Bronchial epithelial cell (primary cell): ENCODE results near the gene CDH26. TPM values are rescaled to one million over a fixed set of nuclear protein-coding genes. Genes with fewer than 3 reads are reported as not detected.
A peak's percentile ranks its signal among the peaks of the same experiment; 100 is the strongest.

ENCODE experiments used
- DNase-seq: peaks from one replicate; pipeline ENCODE4 v3.0.0-alpha.2; 2010; ENCODE audit warnings: low read depth
- FAIRE-seq: peaks from 2 replicates; lab custom pipeline; 2011; peaks lifted over from hg19 to GRCh38; lab: Jason Lieb, UNC
- H3K27me3 ChIP-seq: 2 replicates; pipeline ENCODE4 v1.5.1; 2011; ENCODE audit warnings: low read length; ENCODE audit not compliant: control insufficient read depth, insufficient read depth
- H3K36me3 ChIP-seq: 2 replicates; pipeline ENCODE4 v1.5.1; 2011; ENCODE audit warnings: low read length; ENCODE audit not compliant: control insufficient read depth, insufficient read depth
- H3K4me3 ChIP-seq: 2 replicates; pipeline ENCODE4 v1.5.1; 2011; ENCODE audit warnings: mild to moderate bottlenecking, low read depth, low read length, control low read depth
- CTCF ChIP-seq: IDR thresholded peaks from 2 replicates; pipeline ENCODE4 v1.5.1; 2011; ENCODE audit warnings: mild to moderate bottlenecking, moderate library complexity, low read length, control low read depth, inconsistent platforms; ENCODE audit not compliant: insufficient read depth, severe bottlenecking
- total RNA-seq: library from RNA; depleted of rRNA; stranded (reverse); fragments of >200 nt; gene quantifications from 2 replicates; pipeline ENCODE4 v1.2.1, GENCODE V29; 2014

Gene CDH26
- total RNA-seq, 1 donor from 2014 or later, result 2.4 TPM

DNA sequence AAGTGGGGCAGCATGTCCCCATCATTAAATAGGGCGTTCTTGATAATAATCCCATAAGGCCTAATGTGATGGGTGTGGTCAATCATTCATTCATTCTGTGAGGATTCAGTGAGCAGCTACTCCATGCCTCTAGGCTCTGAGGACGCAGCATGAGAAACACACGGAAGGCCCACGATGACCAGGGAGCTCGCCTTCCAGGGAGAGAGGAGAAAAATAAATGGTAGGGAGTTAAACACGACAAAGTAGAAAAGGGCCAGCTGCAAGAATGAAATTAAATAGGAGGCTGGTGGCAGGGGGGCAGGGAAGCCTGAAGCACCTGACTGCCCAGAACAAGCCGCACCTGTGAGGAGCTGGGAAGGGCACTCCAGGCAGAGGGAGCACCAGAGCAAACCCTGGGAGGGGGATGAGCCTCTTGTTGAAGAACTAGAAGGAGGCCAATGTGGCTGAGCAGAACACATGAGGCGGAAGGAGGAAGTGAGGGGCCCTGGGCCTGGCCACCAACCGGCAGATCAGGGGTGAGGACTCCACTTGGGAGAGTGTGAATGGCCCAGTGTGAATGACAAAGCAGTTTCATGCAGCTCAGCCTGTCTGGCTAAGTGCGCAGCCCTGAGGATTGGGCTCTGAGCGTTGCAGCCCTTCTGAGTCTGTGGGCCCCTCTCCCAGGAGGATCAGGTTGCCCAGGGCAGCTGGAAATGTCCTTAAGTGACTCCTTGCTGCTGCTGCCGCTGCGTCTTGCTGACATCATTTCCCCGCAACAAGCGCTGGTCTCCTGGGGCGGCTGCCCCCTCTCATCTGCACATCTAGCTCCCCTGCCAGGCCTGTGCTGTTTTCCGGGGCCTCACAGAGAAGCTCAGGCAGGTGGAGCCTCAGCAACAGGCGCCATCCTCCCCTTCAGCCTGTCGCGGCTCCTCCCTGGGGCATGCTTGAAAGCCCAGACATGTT lies 99.9 kb downstream of the CDH26 start:
- Histone ChIP-seq H3K27me3 (no peaks in the 10 kb centered on the region), H3K36me3 (no peaks in the 10 kb centered on the region), H3K4me3 (no peak overlapping the region)
- peak; percentile 7 for DNase-seq
- FAIRE-seq, result no peak
- TF ChIP-seq CTCF, result no peak

DNA sequence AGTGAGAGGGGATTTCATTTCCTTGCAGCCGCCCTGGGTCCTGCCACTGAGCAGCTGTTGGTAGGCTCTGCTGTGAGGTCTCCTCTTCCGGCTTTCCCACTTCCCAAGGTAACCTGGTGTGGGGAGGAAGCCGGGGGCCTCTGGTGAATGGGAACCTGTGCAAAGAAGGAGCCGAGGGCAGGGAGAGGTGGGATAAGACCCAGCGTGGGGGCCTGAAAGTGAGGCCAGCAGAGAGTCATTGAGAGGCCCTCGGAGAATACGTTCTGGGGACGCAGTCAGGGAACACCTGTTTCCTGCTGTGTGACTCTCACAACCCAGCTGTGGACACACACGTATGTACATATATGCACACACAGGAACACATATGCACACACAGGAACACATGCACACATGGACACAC lies 100.7 kb downstream of the CDH26 start:
- TF ChIP-seq CTCF, result no peak
- FAIRE-seq, result no peak
- no peak overlapping the region for H3K4me3 ChIP-seq
- no peaks in the 10 kb centered on the region for H3K27me3 ChIP-seq
- no peak for DNase-seq
- no peaks in the 10 kb centered on the region for H3K36me3 ChIP-seq

GRCh38 chr20:60060006-60060557 lies 101.9 kb downstream of the CDH26 start:
- no peak for TF ChIP-seq CTCF
- Histone ChIP-seq H3K27me3 (no peaks in the 10 kb centered on the region), H3K4me3 (no peak overlapping the region), H3K36me3 (no peaks in the 10 kb centered on the region)
- no peak for DNase-seq
- FAIRE-seq, result no peak

DNA sequence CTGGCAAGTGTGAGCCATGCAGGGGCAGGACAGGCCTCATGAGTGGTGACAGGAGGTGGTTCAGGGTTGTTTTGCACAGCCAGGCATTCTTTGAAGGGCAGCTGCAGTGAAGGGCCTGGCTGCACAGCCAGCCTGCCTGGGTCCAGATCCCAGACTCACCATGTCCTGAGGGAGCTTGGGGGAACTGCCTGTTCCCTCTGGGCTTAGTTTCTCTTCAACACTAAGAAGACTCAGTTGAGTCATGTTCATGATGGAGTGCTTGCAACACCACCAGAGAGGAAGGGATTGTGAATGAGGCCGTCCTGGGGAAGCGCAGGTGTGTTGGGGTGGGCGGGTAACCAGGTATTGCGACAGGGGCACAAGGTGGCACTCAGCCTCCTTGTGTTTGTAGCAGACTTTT lies 102.4 kb downstream of the CDH26 start:
- Histone ChIP-seq H3K4me3 (no peak overlapping the region), H3K36me3 (no peaks in the 10 kb centered on the region), H3K27me3 (no peaks in the 10 kb centered on the region)
- DNase-seq (peak; percentile 86), FAIRE-seq (no peak)
- no peak for TF ChIP-seq CTCF

DNA sequence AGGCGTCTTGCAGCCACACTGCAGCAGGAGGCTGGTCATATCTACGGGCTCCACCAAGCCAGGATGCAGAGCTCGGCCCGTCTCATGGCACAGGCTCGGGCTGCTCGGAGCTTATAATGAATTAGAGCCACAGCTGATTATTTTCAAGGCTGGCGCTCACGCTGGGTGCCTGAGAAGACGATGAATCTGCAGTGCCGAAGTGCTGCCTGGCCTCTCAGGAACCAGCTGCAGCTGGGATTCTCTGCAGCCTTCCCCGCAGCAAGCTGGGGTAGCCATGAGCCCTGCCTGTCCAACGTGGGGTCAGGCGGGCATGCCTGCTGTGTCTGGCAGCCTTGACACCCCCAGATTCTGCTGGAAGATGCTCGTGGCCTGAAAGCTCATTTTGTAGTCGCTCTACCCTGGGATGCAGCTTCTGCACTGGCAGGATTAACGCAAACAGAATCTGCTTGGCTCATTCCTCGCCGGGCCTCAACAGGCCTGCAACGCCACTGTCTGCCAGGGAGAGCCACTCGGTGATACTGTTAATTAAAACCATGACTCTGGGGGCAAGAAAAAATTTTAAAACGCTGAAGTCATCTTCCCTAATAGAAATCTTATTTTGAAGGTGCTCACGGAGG lies 104.3 kb downstream of the CDH26 start:
- H3K4me3 ChIP-seq, result no peak overlapping the region
- no peak for TF ChIP-seq CTCF
- DNase-seq (no peak), FAIRE-seq (no peak)
- peaks cover 5% of the 10 kb centered on the region for H3K27me3 ChIP-seq
- no peaks in the 10 kb centered on the region for H3K36me3 ChIP-seq
